ENCODE results near the gene MAT2A.
A peak's percentile ranks its signal among the peaks of the same experiment; 100 is the strongest.
"Not testable (repeated sequence)": the region's sequence is repeated elsewhere in the genome, so short reads cannot be mapped to it uniquely, and the experiment has no call there.

The MAT2A gene

DNA sequence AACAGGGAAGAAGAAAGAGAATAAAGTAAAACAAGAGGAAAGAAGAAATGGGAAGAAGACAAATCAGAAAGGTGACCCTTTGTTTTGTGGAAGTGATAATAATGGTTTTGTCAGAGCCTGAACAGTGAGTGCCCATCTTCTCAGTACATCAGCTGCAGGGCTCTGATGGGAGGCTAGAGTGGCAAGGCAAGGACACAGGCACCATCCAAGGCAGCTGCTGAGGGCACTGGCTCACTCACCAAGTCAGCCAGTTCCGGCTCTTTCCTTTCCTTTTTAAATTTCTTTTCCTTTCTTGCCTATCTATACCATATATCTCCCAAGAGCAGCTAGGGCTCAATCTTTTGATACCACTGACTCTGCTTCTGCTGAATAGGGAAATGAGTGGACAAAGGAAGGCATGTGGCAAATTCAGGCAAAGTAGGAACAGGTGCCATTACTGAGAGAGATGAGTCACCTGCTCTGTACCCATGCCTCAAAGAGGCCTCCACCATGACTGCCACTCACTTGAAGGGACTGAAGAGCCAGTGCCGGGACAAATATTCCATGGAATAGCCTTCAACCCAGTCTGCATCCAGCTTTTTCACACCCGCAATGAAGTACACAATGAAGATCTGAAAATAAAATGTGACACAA lies 16.1 kb downstream of the MAT2A start:
- no peak for DNase-seq (ENCODE audit: low spot score)
- TF ChIP-seq, protein P1, sequence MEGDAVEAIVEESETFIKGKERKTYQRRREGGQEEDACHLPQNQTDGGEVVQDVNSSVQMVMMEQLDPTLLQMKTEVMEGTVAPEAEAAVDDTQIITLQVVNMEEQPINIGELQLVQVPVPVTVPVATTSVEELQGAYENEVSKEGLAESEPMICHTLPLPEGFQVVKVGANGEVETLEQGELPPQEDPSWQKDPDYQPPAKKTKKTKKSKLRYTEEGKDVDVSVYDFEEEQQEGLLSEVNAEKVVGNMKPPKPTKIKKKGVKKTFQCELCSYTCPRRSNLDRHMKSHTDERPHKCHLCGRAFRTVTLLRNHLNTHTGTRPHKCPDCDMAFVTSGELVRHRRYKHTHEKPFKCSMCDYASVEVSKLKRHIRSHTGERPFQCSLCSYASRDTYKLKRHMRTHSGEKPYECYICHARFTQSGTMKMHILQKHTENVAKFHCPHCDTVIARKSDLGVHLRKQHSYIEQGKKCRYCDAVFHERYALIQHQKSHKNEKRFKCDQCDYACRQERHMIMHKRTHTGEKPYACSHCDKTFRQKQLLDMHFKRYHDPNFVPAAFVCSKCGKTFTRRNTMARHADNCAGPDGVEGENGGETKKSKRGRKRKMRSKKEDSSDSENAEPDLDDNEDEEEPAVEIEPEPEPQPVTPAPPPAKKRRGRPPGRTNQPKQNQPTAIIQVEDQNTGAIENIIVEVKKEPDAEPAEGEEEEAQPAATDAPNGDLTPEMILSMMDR (IDR thresholded peaks at IDR 0.05), result no peak
- Histone ChIP-seq H3K4me3 (no peak overlapping the region), H3K27ac (no peak overlapping the region)

DNA sequence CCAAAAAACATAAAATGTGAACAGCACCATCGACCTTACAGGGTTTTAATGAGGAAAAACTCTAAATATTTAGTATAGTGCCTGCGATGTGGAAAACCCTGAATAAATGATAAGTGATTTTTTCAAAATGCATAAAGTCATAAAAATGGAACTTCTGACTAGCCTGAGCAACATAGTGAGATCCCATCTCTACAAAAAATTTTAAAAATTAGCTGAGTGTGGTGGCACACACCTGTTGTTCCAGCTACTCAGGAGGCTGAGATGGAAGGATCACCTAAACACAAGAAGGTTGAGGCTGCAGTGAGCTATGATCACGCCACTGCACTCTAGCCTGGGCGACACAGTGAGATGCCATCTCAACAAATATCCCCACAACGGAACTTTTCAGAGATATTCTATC lies 18.2 kb downstream of the MAT2A start:
- no peak for DNase-seq (ENCODE audit: low spot score)
- Histone ChIP-seq H3K27ac (no peak overlapping the region), H3K4me3 (no peak overlapping the region)
- TF ChIP-seq, protein P1 (IDR thresholded peaks at IDR 0.05), result no peak

DNA sequence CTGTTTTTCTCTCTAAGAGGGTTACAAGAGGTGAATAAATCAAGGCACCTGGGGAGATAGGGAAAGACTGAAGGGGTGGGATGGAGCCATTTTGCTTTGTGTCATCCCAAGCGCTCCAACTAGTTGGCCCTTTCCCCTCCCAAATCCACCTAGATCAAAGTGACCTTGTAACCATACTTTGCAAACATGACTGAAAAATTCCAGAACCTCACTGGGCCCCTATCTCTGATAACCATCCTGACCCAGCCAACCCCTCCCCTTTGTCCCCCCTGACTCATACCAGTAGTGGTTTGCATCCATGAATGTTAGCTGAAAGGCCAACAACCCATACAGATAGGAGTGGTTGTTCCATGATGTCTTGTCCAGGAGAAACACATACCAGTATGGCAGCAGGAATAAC lies 19.2 kb downstream of the MAT2A start:
- TF ChIP-seq, protein P1 (IDR thresholded peaks at IDR 0.05), result no peak
- Histone ChIP-seq H3K4me3 (no peak overlapping the region), H3K27ac (no peak overlapping the region)
- DNase-seq (ENCODE audit: low spot score), result no peak

DNA sequence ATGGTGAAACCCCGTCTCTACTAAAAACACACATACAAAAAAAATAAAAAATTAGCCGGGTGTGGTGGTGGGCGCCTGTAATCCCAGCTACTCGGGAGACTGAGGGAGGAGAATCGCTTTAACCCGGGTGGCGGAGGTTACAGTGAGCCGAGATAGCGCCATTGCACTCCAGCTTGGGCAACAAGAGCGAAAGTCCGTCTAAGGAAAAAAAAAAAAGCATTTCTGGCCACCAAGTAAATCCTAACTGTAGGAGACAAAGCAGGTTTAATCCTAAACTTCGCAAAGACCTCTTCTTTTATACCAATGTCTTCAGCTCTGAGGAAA lies 21.4 kb downstream of the MAT2A start:
- not testable (repeated sequence) for H3K27ac ChIP-seq; DNase-seq (ENCODE audit: low spot score)
- peak overlapping the region; percentile 89 for H3K4me3 ChIP-seq

DNA sequence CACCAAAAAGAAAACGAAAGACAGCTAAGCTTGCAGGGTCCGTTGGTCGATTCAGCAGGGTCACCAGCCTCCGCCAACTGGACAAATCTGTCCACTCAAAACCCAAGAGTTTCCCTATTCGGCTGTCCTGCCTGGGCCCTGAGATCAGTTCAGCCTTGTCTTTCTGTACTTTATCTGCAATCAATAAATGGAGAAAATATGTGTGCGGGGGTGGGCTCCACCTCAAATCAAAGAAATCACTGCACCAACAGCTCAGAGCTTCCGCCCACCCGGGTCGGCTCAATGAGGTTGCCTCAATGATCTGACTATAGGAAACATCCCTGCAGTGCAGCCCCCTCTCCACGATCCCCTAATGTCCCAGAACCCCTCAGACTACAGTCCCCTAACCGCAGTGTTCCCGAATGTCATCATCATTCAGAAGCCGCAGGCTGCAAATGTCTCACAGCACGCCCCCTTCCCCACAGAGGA lies 21.9 kb downstream of the MAT2A start:
- peak overlapping the region; percentile 79 to 91 for H3K27ac ChIP-seq
- H3K4me3 ChIP-seq, result peak overlapping the region; percentile 89
- TF ChIP-seq, protein P1 (IDR thresholded peaks at IDR 0.05), result no peak
- no peak for DNase-seq (ENCODE audit: low spot score)

DNA sequence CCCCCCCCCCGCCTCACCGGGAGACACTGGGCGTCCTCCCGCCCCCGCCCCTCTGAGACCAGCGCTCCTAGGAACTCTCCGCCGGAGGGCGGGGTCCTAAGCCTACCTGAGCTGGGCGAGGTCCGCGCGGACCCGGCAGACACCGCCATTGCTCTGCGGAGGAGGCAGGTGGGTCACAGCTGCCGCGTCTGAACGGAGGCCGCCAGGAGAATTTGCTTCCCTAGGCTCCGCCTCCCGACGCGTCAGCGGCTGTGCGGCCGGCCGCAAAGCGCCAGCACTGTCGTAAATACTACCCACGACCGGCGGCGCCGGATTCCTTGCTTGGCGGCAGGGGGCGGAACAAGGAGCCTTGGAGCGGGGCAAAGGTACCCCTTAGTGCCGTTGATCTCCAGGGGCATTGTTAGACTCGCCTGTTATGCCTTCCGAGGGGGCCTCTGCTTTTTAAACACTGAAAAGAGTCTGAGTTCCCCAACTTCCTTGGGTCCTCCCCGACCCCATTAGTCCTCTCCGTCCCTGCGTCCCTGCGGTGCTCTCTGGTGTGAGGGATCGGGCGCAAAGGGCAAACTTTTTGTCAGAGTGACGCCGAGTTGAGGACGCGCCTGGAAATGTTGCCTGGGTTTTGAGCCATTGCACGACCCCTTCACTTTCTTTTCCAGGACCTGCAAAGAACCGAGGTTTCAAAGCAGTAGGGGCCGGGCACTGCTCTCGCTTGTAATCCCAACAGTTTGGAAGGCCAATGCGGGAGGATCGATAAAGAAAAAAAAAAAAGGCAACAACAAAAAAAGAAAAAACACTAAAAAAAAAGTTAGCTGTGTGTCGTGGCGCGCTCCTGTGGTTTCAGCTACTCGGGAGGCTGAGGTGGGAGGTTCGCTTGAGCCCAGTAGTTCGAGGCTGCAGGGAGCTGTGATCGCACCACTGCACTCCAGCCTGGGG lies 22.6 kb downstream of the MAT2A start, which contains the start of gene GGCX:
Gene GGCX (minus strand): TSS at position 214 of the 933 bp plus-strand sequence. CDS start 65 bp downstream, at position 149.
- peak within 1 kb of the TSS; percentile 79 to 91 for H3K27ac ChIP-seq
- TF ChIP-seq, protein P1 (IDR thresholded peaks at IDR 0.05), result no peak
- peak; percentile 96 for DNase-seq (ENCODE audit: low spot score)
- peak within 1 kb of the TSS; percentile 89 for H3K4me3 ChIP-seq

DNA sequence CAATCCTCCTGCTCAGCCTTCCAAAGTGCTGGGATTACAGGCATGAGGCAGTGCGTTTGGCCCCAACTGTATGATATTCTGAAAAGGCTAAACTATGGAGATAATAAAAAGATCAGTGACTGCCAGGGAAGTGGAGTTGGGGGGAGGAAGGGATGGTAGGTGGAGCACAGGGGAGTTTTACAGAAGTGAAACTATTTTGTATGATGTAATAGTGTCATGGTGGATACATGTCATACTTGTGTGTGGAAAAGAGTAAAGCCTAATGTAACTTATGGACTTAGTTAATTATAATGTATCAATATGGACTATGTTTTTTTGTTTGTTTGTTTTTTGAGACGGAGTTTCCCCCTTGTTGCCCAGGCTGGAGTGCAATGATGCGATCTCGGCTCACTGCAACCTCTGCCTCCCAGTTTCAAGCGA lies 25.2 kb downstream of the MAT2A start:
- no peak overlapping the region for H3K4me3 ChIP-seq
- TF ChIP-seq, protein P1 (IDR thresholded peaks at IDR 0.05), result no peak
- no peak overlapping the region for H3K27ac ChIP-seq
- DNase-seq (ENCODE audit: low spot score), result no peak

All from coronary artery (tissue), 2 donors.